Activated CD8-positive, alpha-beta T cell treated with anti-CD3 and anti-CD28 coated beads, Interleukin-2, amount 10 ng/mL, durations not matched to agents 7 days and 5 days (primary cell): Measurements from ENCODE around the gene C15orf62. TPM values are rescaled to one million over a fixed set of nuclear protein-coding genes. Genes with fewer than 3 reads are reported as not detected.

ENCODE experiments used
- ATAC-seq: fragments of 150-1000 bp; cut with Tn5 transposase; one replicate; pipeline ENCODE4 v1.10.0; 2021; ENCODE audit warnings: moderate library complexity
- CTCF ChIA-PET: fragments of 350-600 bp; sonication (Branson Sonifier 250); formaldehyde crosslinking; loops from one replicate; lab custom pipeline; 2021; ENCODE audit warnings: antibody characterized with exemption; lab: Charles Lee
- POLR2A ChIA-PET: fragments of 350-600 bp; sonication (Branson Sonifier 250); formaldehyde crosslinking; loops from one replicate; lab custom pipeline; 2021; ENCODE audit warnings: antibody characterized with exemption; lab: Charles Lee
- DNase-seq: peaks from one replicate; pipeline ENCODE4 v3.0.0-alpha.2; 2020
- H3K27ac Mint-ChIP-seq: one replicate; pipeline ENCODE4 v1.8.0; 2021; ENCODE audit warnings: mild to moderate bottlenecking, mixed read lengths
- H3K27me3 Mint-ChIP-seq: one replicate; pipeline ENCODE4 v1.8.0; 2021; ENCODE audit warnings: low read depth, mixed read lengths
- H3K36me3 Mint-ChIP-seq: one replicate; pipeline ENCODE4 v1.8.0; 2021; ENCODE audit warnings: low read depth, mixed read lengths
- H3K4me1 Mint-ChIP-seq: one replicate; pipeline ENCODE4 v1.8.0; 2021; ENCODE audit warnings: low read depth, mixed read lengths
- H3K4me3 Mint-ChIP-seq: one replicate; pipeline ENCODE4 v1.8.0; 2021; ENCODE audit warnings: mild to moderate bottlenecking, mixed read lengths
- H3K9me3 Mint-ChIP-seq: one replicate; pipeline ENCODE4 v1.8.0; 2022; ENCODE audit warnings: mixed read lengths; ENCODE audit not compliant: insufficient read depth
- total RNA-seq, 2 experiments: library from RNA; stranded (reverse); gene quantifications; one replicate each; pipeline ENCODE4 v1.2.3, GENCODE V29; 2021

The C15orf62 gene
- total RNA-seq, 2 experiments from 2014 or later = 1.1 to 1.2 TPM

GRCh38 chr15:40821195-40821594 lies 51.4 kb downstream of the C15orf62 start:
- ATAC-seq (no peak), DNase-seq (no peak)
- Mint-ChIP-seq H3K27ac (no peak overlapping the region), H3K4me1 (no peaks in the 10 kb centered on the region), H3K36me3 (no peaks in the 10 kb centered on the region), H3K27me3 (peaks cover 3% of the 10 kb centered on the region), H3K4me3 (no peak overlapping the region), H3K9me3 (no peaks in the 10 kb centered on the region)
- ChIA-PET CTCF (no interaction called here), POLR2A (no interaction called here)

Other genes with a start within 250 kb of the C15orf62 start
- gene CCDC32, start 204.9 kb upstream of the C15orf62 start, total RNA-seq = 10 to 100 TPM; 24.7 to 27.0 TPM
- 10 to 100 TPM; 14.1 to 15.6 TPM for gene RPUSD2, start 200.7 kb upstream of the C15orf62 start, total RNA-seq
- gene KNL1, start 175.7 kb upstream of the C15orf62 start, total RNA-seq = 10 to 100 TPM; 61.4 to 65.4 TPM
- 10 to 100 TPM; 82.7 to 87.3 TPM for gene RAD51, start 74.8 kb upstream of the C15orf62 start, total RNA-seq
- 10 to 100 TPM; 34.0 to 35.1 TPM for gene RMDN3, start 14.7 kb upstream of the C15orf62 start, total RNA-seq
- 10 to 100 TPM; 50.6 to 50.8 TPM for gene GCHFR, start 5.9 kb upstream of the C15orf62 start, total RNA-seq
- 10 to 100 TPM; 29.4 to 35.6 TPM for gene ZFYVE19, start 37.1 kb downstream of the C15orf62 start, total RNA-seq
- gene DNAJC17, start 37.5 kb downstream of the C15orf62 start, total RNA-seq = 10 to 100 TPM; 42.9 to 47.2 TPM
- not detected for gene PPP1R14D, start 58.7 kb downstream of the C15orf62 start, total RNA-seq
- 1 to 10 TPM; 3.1 to 4.3 TPM for gene SPINT1, start 74.1 kb downstream of the C15orf62 start, total RNA-seq
- not detected for gene RHOV, start 104.3 kb downstream of the C15orf62 start, total RNA-seq
- 10 to 100 TPM; 17.8 to 18.4 TPM for gene VPS18, start 124.5 kb downstream of the C15orf62 start, total RNA-seq
- not detected for gene DLL4, start 159.4 kb downstream of the C15orf62 start, total RNA-seq
- 1 to 10 TPM; 8.3 to 8.9 TPM for gene CHAC1, start 183.5 kb downstream of the C15orf62 start, total RNA-seq